ENCODE data around the gene DNAAF1.

Gene DNAAF1

GRCh38 chr16:84182680-84183571 is 37.8 kb downstream of the DNAAF1 start:
- Histone ChIP-seq H3K36me3 (ENCODE audit: control insufficient read depth, insufficient read depth, low read length) (peaks cover 23% of the 10 kb centered on the region), H3K4me1 (ENCODE audit: control insufficient read depth, insufficient read depth, low read length) (peaks cover 6% of the 10 kb centered on the region), H3K9ac (ENCODE audit: low read length) (no peak overlapping the region), H3K27ac (ENCODE audit: low read depth, low read length) (no peak overlapping the region), H3K4me3 (ENCODE audit: low read length) (no peak overlapping the region), H3K27me3 (ENCODE audit: control insufficient read depth, insufficient read depth, low read length) (no peaks in the 10 kb centered on the region)

DNA sequence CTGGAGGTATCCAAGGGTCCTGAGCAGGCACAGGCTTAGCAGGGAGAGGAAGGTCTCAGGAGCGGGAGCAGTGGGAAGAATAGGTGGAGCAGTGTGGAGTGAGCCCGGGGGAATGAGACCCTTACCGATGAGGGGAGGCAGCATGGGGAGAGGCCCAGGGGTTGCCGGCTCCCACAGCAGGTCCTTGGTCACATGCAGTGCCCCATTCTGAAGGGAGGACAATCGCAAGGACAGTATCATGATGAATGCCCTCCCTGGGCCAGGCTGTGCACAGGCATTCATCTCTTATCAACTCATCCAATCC is 38.4 kb downstream of the DNAAF1 start:
- Histone ChIP-seq H3K9ac (ENCODE audit: low read length) (no peak overlapping the region), H3K27ac (ENCODE audit: low read depth, low read length) (no peak overlapping the region), H3K36me3 (ENCODE audit: control insufficient read depth, insufficient read depth, low read length) (peaks cover 23% of the 10 kb centered on the region), H3K4me3 (ENCODE audit: low read length) (no peak overlapping the region), H3K27me3 (ENCODE audit: control insufficient read depth, insufficient read depth, low read length) (no peaks in the 10 kb centered on the region), H3K4me1 (ENCODE audit: control insufficient read depth, insufficient read depth, low read length) (peaks cover 4% of the 10 kb centered on the region)

DNA sequence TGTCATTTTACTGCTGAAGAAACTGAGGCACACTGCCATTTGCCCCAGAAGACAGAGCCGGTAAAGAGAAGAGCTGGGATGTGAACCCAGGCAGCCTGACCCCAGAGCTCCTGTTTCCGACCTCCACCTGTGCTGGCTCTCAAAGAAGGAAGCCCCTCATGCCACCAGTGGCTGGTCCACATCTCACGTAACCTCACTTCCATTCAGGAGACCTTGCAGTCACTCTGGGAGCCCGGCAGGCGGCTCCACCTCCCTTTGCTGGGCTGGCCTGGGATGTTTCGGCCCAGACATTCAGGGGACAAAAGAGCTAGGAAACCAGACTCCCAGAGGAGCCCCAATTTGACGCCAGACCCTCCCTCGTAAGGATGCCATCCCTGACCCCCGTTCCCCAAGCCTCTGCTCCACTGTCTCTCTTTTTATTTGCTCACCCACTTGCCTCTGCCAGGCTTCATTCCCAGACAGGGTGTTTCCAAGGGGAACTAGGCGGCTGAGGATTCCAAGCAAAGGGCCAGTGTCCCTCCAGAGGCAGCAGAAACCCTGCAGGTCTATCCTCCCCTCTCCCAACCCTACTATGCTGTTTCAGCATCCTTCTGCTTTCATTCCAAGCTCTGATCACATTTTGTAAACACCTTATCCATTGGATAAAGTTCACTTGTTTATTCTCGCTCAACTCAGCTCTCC is 38.9 kb downstream of the DNAAF1 start:
- H3K36me3 ChIP-seq (ENCODE audit: control insufficient read depth, insufficient read depth, low read length): peaks cover 23% of the 10 kb centered on the region
- no peaks in the 10 kb centered on the region for H3K27me3 ChIP-seq (ENCODE audit: control insufficient read depth, insufficient read depth, low read length)
- peaks cover 4% of the 10 kb centered on the region for H3K4me1 ChIP-seq (ENCODE audit: control insufficient read depth, insufficient read depth, low read length)
- H3K27ac ChIP-seq (ENCODE audit: low read depth, low read length): no peak overlapping the region
- no peak overlapping the region for H3K9ac ChIP-seq (ENCODE audit: low read length)
- H3K4me3 ChIP-seq (ENCODE audit: low read length): no peak overlapping the region

DNA sequence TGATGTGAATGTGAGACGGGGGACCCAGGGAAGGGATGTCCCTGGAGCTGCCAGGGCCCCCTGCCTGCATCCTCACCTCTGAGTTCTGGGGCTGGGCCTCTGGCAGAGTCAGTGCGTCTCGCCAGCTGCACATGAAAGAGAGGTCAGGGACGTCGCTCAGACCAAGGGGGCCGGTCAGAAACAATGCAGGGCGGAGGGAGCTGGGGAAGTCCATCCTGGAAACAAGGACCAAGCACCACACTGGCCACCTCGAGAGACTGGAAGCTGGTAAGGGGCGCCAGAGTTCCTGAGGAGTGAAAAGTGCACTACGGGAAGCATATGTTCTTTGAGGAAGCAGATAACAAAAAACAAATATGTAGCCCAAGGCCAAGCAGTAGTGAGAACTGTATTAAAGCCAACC is 39.7 kb downstream of the DNAAF1 start:
- Histone ChIP-seq H3K9ac (ENCODE audit: low read length) (no peak overlapping the region), H3K4me1 (ENCODE audit: control insufficient read depth, insufficient read depth, low read length) (peaks cover 4% of the 10 kb centered on the region), H3K27me3 (ENCODE audit: control insufficient read depth, insufficient read depth, low read length) (no peaks in the 10 kb centered on the region), H3K36me3 (ENCODE audit: control insufficient read depth, insufficient read depth, low read length) (peaks cover 23% of the 10 kb centered on the region), H3K27ac (ENCODE audit: low read depth, low read length) (no peak overlapping the region), H3K4me3 (ENCODE audit: low read length) (no peak overlapping the region)

- peaks cover 4% of the 10 kb centered on the region for H3K4me1 ChIP-seq (ENCODE audit: control insufficient read depth, insufficient read depth, low read length)
- peak within 1 kb of the TSS; percentile 73 for H3K27ac ChIP-seq (ENCODE audit: low read depth, low read length)
- peak within 1 kb of the TSS; percentile 98 for H3K4me3 ChIP-seq (ENCODE audit: low read length)
- peak within 1 kb of the TSS; percentile 88 for H3K9ac ChIP-seq (ENCODE audit: low read length)
- H3K36me3 ChIP-seq (ENCODE audit: control insufficient read depth, insufficient read depth, low read length): peaks cover 23% of the 10 kb centered on the region
- no peaks in the 10 kb centered on the region for H3K27me3 ChIP-seq (ENCODE audit: control insufficient read depth, insufficient read depth, low read length)
These were observed 41.8 kb downstream of the DNAAF1 start, which contains the start of gene TAF1C for GRCh38 chr16:84186685-84187437. TSS of gene TAF1C (minus strand) at chr16:84187057. CDS start at chr16:84184988, 2,069 bp downstream.

DNA sequence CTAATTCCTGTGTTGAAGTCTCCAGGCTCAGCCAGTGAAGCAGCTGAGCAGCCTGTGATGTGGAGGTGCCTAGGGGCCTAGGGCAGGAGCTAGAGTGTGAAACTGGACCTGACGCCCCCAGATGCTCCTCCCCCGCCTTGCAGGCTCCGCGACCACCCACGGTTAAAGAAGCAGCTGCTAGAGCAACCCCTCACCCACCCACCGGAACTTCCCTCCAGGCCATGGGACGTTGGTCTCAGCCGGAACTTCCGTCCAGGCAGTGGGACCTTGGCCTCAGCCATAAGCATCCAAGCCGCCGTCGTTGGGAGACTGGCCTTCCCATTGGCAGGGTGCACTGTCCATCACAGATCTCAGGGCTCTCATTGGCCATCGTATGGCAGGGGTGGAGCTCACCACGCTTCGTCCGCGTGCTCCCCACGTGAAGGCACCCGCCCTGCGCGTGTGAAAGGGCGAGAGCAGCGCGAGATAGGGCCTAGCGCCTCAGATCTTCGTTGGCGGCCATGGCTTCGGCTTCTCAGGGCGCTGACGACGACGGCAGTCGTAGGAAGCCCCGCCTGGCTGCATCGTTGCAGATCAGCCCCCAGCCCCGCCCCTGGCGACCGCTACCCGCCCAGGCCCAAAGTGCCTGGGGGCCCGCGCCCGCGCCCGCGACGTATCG is 45.8 kb downstream of the DNAAF1 start, which contains the start of gene ADAD2:
Gene ADAD2, plus strand, starts transcription at position 427 of the 658 bp plus-strand sequence. Its CDS starts 74 bp downstream, at position 501.
- Histone ChIP-seq H3K4me3 (ENCODE audit: low read length) (no peak within 1 kb of the TSS), H3K36me3 (ENCODE audit: control insufficient read depth, insufficient read depth, low read length) (no peaks in the 10 kb centered on the region), H3K9ac (ENCODE audit: low read length) (no peak within 1 kb of the TSS), H3K27ac (ENCODE audit: low read depth, low read length) (no peak within 1 kb of the TSS), H3K27me3 (ENCODE audit: control insufficient read depth, insufficient read depth, low read length) (no peaks in the 10 kb centered on the region), H3K4me1 (ENCODE audit: control insufficient read depth, insufficient read depth, low read length) (peaks cover 3% of the 10 kb centered on the region)

DNA sequence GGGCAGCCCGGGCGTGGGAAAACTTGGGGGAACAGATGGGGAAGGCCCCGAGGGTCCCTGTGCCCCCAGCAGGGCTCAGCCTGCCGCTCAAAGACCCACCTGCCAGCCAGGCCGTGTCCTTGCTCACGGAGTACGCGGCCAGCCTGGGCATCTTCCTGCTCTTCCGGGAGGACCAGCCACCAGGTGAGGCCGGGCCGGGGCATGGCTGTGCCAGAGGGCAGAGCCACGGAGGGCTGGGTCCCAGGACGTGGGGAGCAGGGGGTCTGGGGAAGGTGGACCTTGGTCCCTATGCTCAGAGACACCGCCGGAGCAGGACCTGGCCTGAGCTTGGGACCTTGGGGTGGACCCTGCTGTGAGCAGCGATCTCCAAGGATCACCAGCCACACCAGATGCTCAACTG is 46.4 kb downstream of the DNAAF1 start:
- Histone ChIP-seq H3K4me1 (ENCODE audit: control insufficient read depth, insufficient read depth, low read length) (no peaks in the 10 kb centered on the region), H3K36me3 (ENCODE audit: control insufficient read depth, insufficient read depth, low read length) (no peaks in the 10 kb centered on the region), H3K27me3 (ENCODE audit: control insufficient read depth, insufficient read depth, low read length) (no peaks in the 10 kb centered on the region), H3K27ac (ENCODE audit: low read depth, low read length) (no peak overlapping the region), H3K9ac (ENCODE audit: low read length) (no peak overlapping the region), H3K4me3 (ENCODE audit: low read length) (no peak overlapping the region)

GRCh38 chr16:84193480-84193879 is 48.4 kb downstream of the DNAAF1 start:
- Histone ChIP-seq H3K4me1 (ENCODE audit: control insufficient read depth, insufficient read depth, low read length) (no peaks in the 10 kb centered on the region), H3K4me3 (ENCODE audit: low read length) (no peak overlapping the region), H3K27me3 (ENCODE audit: control insufficient read depth, insufficient read depth, low read length) (no peaks in the 10 kb centered on the region), H3K27ac (ENCODE audit: low read depth, low read length) (no peak overlapping the region), H3K36me3 (ENCODE audit: control insufficient read depth, insufficient read depth, low read length) (no peaks in the 10 kb centered on the region), H3K9ac (ENCODE audit: low read length) (no peak overlapping the region)

- Histone ChIP-seq H3K9ac (ENCODE audit: low read length) (no peak overlapping the region), H3K36me3 (ENCODE audit: control insufficient read depth, insufficient read depth, low read length) (no peaks in the 10 kb centered on the region), H3K27ac (ENCODE audit: low read depth, low read length) (no peak overlapping the region), H3K27me3 (ENCODE audit: control insufficient read depth, insufficient read depth, low read length) (no peaks in the 10 kb centered on the region), H3K4me1 (ENCODE audit: control insufficient read depth, insufficient read depth, low read length) (no peaks in the 10 kb centered on the region), H3K4me3 (ENCODE audit: low read length) (no peak overlapping the region)
These were observed 48.9 kb downstream of the DNAAF1 start for GRCh38 chr16:84194018-84194417.

- Histone ChIP-seq H3K9ac (ENCODE audit: low read length) (no peak overlapping the region), H3K4me1 (ENCODE audit: control insufficient read depth, insufficient read depth, low read length) (no peaks in the 10 kb centered on the region), H3K27ac (ENCODE audit: low read depth, low read length) (no peak overlapping the region), H3K27me3 (ENCODE audit: control insufficient read depth, insufficient read depth, low read length) (no peaks in the 10 kb centered on the region), H3K36me3 (ENCODE audit: control insufficient read depth, insufficient read depth, low read length) (no peaks in the 10 kb centered on the region), H3K4me3 (ENCODE audit: low read length) (no peak overlapping the region)
These were observed 49.5 kb downstream of the DNAAF1 start for GRCh38 chr16:84194470-84195200.

GRCh38 chr16:84195201-84196093 is 50.3 kb downstream of the DNAAF1 start:
- Histone ChIP-seq H3K9ac (ENCODE audit: low read length) (no peak overlapping the region), H3K4me1 (ENCODE audit: control insufficient read depth, insufficient read depth, low read length) (no peaks in the 10 kb centered on the region), H3K27me3 (ENCODE audit: control insufficient read depth, insufficient read depth, low read length) (no peaks in the 10 kb centered on the region), H3K36me3 (ENCODE audit: control insufficient read depth, insufficient read depth, low read length) (no peaks in the 10 kb centered on the region), H3K27ac (ENCODE audit: low read depth, low read length) (no peak overlapping the region), H3K4me3 (ENCODE audit: low read length) (no peak overlapping the region)
